ENCODE results near the gene PDIK1L.

GRCh38 chr1:26164036-26164860, 52.6 kb downstream of the PDIK1L start:
- TF ChIP-seq POLR2A (IDR thresholded peaks at IDR 0.05) (no peak), CTCF (IDR thresholded peaks at IDR 0.05) (peak in 2 of 4 experiments; percentile 7 to 81), POLR2AphosphoS5 (IDR thresholded peaks at IDR 0.05) (no peak), EP300 (IDR thresholded peaks at IDR 0.05) (no peak)
